Bone marrow (tissue), 2 donors: ENCODE data around the gene ALMS1.
"Not testable (repeated sequence)": the region's sequence is repeated elsewhere in the genome, so short reads cannot be mapped to it uniquely, and the experiment has no call there.

Experiments
- DNase-seq, 2 donors: peaks; one replicate each; lab custom pipeline; 2025; lab: John Stamatoyannopoulos, UW

The ALMS1 gene

GRCh38 chr2:73516033-73516432 is 130.4 kb downstream of the ALMS1 start:
- no peak for DNase-seq

GRCh38 chr2:73528688-73529087 is 143.1 kb downstream of the ALMS1 start:
- no peak for DNase-seq

DNA sequence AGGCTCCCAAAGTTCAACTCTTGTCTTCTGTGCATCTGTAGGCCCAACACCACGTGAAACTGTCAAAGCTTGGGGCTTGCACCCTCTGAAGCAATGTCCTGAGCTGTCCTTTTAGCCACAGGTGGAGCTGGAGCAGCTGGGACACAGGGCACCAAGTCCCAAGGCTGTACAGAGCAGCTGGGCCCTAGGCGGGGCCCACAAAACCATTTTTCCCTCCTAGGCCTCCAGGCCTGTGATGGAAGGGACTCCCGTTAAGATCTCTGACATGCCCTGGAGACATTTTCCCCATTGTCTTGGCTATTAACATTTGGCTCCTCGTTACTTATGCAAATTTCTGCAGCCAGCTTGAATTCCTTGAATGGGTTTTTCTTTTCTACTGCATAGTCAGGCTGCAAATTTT is 145.1 kb downstream of the ALMS1 start:
- not testable (repeated sequence) for DNase-seq

GRCh38 chr2:73532381-73532780 is 146.7 kb downstream of the ALMS1 start:
- no peak for DNase-seq

GRCh38 chr2:73536133-73536840 is 150.7 kb downstream of the ALMS1 start:
- no peak for DNase-seq

DNA sequence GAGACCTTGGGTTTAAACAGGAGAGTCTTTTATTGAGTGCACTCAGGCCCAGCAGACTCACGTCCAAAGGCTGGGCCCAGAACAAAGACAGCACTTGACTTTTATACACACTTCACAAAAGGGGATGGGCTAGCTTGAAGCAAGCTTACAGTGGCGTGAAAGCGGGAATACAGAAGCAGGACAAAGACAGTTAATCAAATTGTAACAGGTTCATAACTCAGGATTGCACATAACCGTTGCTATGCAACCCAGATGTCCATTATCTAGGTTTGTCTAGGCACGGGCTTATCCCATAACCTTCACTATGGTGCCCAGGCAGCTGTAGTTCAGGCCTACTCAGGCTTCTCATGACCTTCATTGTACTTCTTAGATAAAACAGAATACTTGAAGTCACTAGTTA is 175.2 kb downstream of the ALMS1 start:
- not testable (repeated sequence) for DNase-seq

GRCh38 chr2:73561422-73561821 is 175.8 kb downstream of the ALMS1 start:
- no peak for DNase-seq

GRCh38 chr2:73564986-73565385 is 179.3 kb downstream of the ALMS1 start:
- no peak for DNase-seq

GRCh38 chr2:73566288-73566878 is 180.7 kb downstream of the ALMS1 start:
- DNase-seq, result no peak

- no peak for DNase-seq
Measured at GRCh38 chr2:73575261-73575660, 189.6 kb downstream of the ALMS1 start.

DNA sequence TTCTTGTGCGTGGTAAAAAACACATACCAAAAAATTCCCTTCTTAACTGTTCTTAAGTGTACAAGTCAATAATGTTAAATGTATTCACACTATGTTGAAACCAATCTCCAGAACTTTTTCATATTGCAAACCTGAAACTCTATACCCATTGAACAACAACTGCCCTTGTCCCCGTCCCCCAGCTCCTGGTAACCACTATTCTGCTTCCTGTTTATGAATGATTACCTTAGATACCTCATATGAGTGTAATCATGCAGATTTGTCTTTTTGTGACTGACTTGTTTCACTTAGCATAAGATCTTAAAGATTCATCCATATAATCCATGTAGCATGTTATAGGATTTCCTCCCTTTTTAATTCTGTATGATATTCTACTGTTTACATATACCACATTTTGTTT is 196.7 kb downstream of the ALMS1 start:
- DNase-seq, result no peak

GRCh38 chr2:73588177-73588576 is 202.5 kb downstream of the ALMS1 start:
- no peak for DNase-seq

- no peak for DNase-seq
Measured at GRCh38 chr2:73593680-73594079, 208.0 kb downstream of the ALMS1 start.

- no peak for DNase-seq
Measured at GRCh38 chr2:73594251-73594650, 208.6 kb downstream of the ALMS1 start.

DNA sequence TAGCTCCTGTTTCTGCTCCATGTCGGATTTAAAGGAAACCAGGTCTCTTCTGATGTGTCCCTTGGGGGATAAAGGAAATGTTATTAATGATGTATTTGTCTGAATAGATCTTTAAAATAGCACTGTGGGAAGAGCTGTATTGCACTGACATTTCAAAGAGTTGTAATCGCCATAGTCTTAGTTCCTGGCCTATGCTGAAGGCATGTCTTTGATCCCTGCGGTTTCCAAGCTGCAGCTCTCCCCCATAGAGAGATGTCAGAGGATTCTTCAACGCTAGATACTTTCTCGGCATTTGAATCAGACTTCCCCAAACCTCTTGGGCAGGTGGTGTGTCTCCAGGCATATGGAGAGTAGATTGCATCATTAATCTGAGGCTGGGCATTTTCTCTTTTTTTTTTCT is 216.1 kb downstream of the ALMS1 start:
- no peak for DNase-seq

DNA sequence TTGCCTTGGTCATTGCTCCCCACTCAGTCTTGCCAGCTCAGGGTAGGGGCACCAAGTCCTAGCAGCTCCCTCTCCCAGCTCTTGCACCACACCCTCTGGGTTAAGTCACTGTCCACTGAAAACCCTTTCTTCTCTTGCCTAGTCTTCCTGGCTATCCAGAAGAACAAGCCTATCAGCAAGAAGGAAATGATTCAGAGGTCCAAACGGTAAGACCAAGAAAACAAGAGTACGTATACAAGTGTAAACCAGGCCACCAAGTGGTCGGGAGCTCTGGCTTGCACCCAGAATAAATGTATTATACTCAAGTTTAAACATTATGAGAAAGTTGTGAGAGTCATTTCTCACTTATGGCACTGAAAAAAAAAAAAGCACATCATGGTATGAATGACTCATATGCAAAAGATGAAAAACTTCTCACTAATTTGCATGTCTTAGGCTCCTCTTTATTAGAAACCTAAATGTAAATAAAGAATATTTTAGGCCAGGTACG is 217.5 kb downstream of the ALMS1 start:
- not testable (repeated sequence) for DNase-seq

- DNase-seq, result not testable (repeated sequence)
Measured at GRCh38 chr2:73604589-73604988, 219.0 kb downstream of the ALMS1 start.

DNA sequence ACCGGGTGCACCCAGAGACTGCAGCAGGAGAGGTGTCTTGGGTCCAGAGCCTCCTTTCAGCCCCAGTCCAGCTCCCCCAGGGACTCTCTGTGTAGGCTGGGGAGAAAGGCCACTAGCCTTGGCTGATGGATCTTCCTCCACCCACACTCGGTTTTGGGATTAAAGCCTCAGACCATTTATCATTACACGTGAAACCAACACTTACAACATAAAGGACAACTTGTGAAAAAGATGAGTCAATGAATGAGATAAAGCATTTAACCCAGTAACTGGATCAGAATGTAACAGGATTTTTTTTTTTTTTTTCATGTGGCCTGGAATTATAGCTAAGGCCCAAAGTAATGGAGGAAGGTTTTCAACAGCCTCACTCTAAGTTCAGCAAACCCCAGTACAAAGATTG is 224.5 kb downstream of the ALMS1 start:
- DNase-seq, result no peak

- DNase-seq, result no peak
Measured at GRCh38 chr2:73611193-73611592, 225.6 kb downstream of the ALMS1 start.

DNA sequence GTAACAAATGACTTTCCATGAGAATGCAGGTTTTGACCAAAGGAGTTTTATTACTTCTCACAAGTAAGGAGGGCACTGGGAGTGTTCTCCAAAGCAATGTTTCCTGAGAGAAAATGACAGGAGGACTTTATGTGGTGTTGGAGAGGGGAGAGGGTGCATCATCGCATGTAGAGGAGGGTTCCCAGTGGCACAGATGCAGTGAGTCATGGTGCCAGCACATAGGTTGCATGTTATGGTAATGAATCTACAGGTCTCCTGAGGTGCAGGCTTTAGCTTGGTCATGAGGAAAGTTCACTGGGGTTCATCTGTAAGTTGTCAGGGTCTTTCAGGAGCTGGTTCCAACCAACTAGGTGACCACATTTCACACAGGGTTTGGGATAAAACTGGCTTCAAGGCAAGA is 226.2 kb downstream of the ALMS1 start:
- no peak for DNase-seq

DNA sequence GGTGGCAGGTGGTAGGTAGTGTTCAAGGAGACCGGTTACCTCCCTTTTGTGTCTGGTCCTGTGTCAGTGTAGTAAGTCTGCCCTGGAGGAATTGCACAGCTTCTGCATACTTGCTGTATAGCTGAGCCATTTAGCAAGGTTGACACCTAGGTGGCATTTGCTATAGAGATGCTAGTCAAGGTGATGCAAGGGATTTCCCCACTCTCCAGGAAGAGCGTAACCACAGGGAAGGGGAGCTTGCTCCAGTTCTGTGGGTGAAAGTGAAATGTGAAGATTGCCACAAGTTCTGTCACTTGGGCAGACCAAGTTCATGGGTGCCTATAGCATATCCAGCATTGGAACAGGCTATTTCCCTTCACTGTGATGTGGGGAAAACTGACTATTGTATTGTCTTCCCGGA is 228.5 kb downstream of the ALMS1 start:
- DNase-seq, result no peak

- DNase-seq, result no peak
Measured at GRCh38 chr2:73614997-73615396, 229.4 kb downstream of the ALMS1 start.

GRCh38 chr2:73619925-73620324 is 234.3 kb downstream of the ALMS1 start:
- DNase-seq, result not testable (repeated sequence)

GRCh38 chr2:73624036-73624435 is 238.4 kb downstream of the ALMS1 start:
- not testable (repeated sequence) for DNase-seq
